AG04450 (cell line): Measurements from ENCODE around the gene VEZT. TPM values are rescaled to one million over a fixed set of nuclear protein-coding genes. Genes with fewer than 3 reads are reported as not detected.
"Not testable (repeated sequence)": the region's sequence is repeated elsewhere in the genome, so short reads cannot be mapped to it uniquely, and the experiment has no call there.

ENCODE experiments used
- CTCF ChIA-PET: fragments of 300-600, 350-600 bp; formaldehyde crosslinking; extraction: SDS; loops from one replicate; lab custom pipeline; 2022; ENCODE audit warnings: antibody characterized with exemption, inconsistent platforms; lab: Charles Lee
- POLR2A ChIA-PET: fragments of 350-600 bp; formaldehyde crosslinking; extraction: SDS; loops from one replicate; lab custom pipeline; 2021; ENCODE audit warnings: antibody characterized with exemption, inconsistent platforms; lab: Yijun Ruan, JAX
- DNase-seq: peaks from one replicate; pipeline ENCODE4 v3.0.0-alpha.2; 2011; ENCODE audit warnings: low read depth, low spot score
- H3K27ac ChIP-seq: one replicate; pipeline ENCODE4 v1.5.1; 2012; ENCODE audit warnings: low read depth, low read length, control low read depth
- H3K27me3 ChIP-seq: one replicate; pipeline ENCODE4 v1.6.0; 2012; ENCODE audit warnings: low read length; ENCODE audit not compliant: control insufficient read depth, insufficient read depth
- H3K4me3 ChIP-seq: 2 replicates; pipeline ENCODE4 v1.5.1; 2011; ENCODE audit warnings: mild to moderate bottlenecking, low read depth, low read length, control low read depth
- H3K9me3 ChIP-seq: 2 replicates; pipeline ENCODE4 v1.5.1; 2012; ENCODE audit warnings: low read length; ENCODE audit not compliant: control insufficient read depth, insufficient read depth
- polyA plus RNA-seq: library from polyadenylated mRNA; depleted of rRNA; stranded (reverse); fragments of >200 nt; gene quantifications from 2 replicates; pipeline ENCODE4 v1.2.3, GENCODE V29; 2011
- TF ChIP-seq, protein P1 (sequence below): IDR thresholded peaks from 2 replicates; pipeline ENCODE4 v1.5.1; 2011; ENCODE audit warnings: low read depth, low read length, control low read depth, inconsistent platforms

Gene VEZT
- polyA plus RNA-seq, 1 experiment: 143 TPM

DNA sequence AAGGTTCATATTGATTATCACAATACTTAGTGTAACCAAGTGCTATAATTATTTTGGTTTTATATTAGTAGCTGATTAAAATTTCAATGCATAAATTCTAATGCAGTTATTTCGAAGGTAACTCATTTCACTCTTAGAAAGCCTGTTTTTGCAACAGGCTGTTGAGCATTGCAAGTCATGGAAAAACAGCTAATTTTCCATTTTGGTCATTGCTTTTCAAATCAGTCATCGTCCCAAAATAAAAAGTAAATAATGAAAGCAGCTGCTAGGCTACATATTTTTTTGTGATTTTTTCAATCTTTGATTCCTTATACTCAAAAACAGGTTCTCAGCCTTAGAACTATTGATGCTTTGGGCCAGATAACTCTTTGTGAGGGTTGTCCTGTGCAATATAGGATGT lies 22.9 kb downstream of the VEZT start:
- Histone ChIP-seq H3K4me3 (no peak overlapping the region), H3K27me3 (no peaks in the 10 kb centered on the region), H3K27ac (no peak overlapping the region), H3K9me3 (no peaks in the 10 kb centered on the region; the same call in 1 of the 2 replicates)
- CTCF ChIA-PET: interaction anchor here (0.5 kb wide), 1 partner anchor 15 kb away, joined by 3 read pairs; no protein-coding TSS in a partner anchor
- TF ChIP-seq, protein P1, sequence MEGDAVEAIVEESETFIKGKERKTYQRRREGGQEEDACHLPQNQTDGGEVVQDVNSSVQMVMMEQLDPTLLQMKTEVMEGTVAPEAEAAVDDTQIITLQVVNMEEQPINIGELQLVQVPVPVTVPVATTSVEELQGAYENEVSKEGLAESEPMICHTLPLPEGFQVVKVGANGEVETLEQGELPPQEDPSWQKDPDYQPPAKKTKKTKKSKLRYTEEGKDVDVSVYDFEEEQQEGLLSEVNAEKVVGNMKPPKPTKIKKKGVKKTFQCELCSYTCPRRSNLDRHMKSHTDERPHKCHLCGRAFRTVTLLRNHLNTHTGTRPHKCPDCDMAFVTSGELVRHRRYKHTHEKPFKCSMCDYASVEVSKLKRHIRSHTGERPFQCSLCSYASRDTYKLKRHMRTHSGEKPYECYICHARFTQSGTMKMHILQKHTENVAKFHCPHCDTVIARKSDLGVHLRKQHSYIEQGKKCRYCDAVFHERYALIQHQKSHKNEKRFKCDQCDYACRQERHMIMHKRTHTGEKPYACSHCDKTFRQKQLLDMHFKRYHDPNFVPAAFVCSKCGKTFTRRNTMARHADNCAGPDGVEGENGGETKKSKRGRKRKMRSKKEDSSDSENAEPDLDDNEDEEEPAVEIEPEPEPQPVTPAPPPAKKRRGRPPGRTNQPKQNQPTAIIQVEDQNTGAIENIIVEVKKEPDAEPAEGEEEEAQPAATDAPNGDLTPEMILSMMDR: no peak
- no peak for DNase-seq
- POLR2A ChIA-PET: no interaction called here

DNA sequence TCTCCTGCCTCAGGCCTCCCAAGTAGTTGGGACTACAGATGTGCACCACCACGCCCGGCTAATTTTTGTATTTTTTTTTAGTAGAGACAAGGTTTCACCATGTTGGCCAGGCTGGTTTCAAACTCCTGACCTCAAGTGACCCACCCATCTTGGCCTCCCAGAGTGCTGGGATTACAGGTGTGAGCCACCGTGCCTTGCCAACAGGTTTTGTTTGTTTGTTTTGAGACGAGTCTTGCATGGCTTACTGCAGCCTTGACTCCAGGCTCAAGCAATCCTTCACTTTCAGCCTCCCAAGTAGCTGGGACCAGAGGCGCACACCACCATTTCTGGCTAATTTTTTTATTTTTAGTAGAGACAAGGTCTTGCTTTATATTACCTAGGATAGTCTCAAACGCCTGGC lies 23.5 kb downstream of the VEZT start:
- CTCF ChIA-PET, H3K27me3 ChIP-seq, H3K9me3 ChIP-seq, DNase-seq, H3K4me3 ChIP-seq, POLR2A ChIA-PET, H3K27ac ChIP-seq: not testable (repeated sequence)

GRCh38 chr12:95241761-95242506 lies 24.3 kb downstream of the VEZT start:
- DNase-seq: no peak
- Histone ChIP-seq H3K4me3 (no peak overlapping the region), H3K9me3 (no peaks in the 10 kb centered on the region; the same call in 1 of the 2 replicates), H3K27me3 (no peaks in the 10 kb centered on the region), H3K27ac (no peak overlapping the region)
- CTCF ChIA-PET: no interaction called here
- TF ChIP-seq, protein P1: no peak
- POLR2A ChIA-PET: no interaction called here

DNA sequence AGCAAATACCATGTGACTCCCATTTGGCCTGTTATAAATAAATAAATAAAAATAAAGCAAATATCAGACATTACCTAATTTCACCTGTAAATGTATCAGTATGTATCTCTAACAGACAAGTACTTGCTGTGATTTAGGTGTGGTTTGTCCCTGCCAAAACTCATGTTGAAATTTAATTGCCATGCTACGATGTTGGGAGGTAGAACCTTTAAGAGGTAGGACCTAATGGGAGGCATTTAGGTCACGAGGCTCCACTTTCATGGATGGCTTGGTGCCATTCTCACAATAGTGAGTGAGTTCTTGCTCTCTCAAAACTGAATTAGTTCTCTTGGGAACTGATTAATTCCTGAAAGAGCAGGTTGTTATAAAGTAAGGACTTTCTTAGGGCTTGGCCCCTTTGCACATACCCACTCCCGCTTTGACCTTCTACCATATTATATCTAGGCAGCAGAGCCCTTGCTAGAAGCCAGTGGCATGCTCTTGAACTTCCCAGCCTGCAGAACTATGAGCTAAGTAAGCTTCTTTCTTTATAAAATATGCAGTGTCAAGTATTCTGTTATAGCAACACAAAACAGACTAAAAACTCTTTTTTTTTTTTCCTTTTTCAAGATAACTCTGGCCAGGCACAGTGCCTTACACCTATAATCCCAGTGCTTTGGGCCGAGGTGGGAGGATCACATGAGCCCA lies 26.0 kb downstream of the VEZT start:
- H3K9me3 ChIP-seq: no peaks in the 10 kb centered on the region; the same call in 1 of the 2 replicates
- ChIA-PET POLR2A (interaction anchor here (0.6 kb wide), 1 partner anchor 271 kb away, joined by 3 read pairs; no protein-coding TSS in a partner anchor), CTCF (interaction anchor here (0.5 to 0.6 kb wide), 2 partner anchors 21 to 107 kb away, joined by 3 to 4 read pairs; no protein-coding TSS in a partner anchor)
- no peaks in the 10 kb centered on the region for H3K27me3 ChIP-seq
- H3K27ac ChIP-seq: no peak overlapping the region
- DNase-seq: no peak
- TF ChIP-seq, protein P1: no peak
- no peak overlapping the region for H3K4me3 ChIP-seq

DNA sequence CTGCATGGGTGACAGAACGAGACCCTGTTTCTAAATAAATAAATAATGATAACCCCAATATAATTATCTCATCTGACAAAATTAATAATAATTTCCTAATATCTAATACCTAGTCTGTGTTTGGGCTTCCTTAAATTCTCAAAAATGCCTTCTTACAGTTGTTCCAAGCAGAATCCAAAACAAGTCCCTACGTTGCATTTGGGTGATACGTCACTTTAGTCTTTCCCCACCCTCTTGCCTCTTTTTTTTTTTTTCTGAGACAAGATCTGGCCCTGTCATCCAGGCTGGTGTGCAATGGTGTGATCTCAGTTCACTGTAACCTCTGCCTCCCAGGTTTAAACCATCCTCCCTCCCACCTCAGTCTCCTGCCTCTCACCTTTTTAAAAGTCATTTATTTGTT lies 26.7 kb downstream of the VEZT start:
- H3K27ac ChIP-seq: no peak overlapping the region
- no peak for DNase-seq
- H3K27me3 ChIP-seq: no peaks in the 10 kb centered on the region
- TF ChIP-seq, protein P1: no peak
- POLR2A ChIA-PET: no interaction called here
- H3K9me3 ChIP-seq: no peaks in the 10 kb centered on the region; the same call in 1 of the 2 replicates
- no peak overlapping the region for H3K4me3 ChIP-seq
- CTCF ChIA-PET: no interaction called here
